ENCODE data around the gene ELP4.

- TF ChIP-seq CTCF (IDR thresholded peaks at IDR 0.05) (no peak), EZH2 (IDR thresholded peaks at IDR 0.05; ENCODE audit: borderline replicate concordance, insufficient read depth, low read depth, low read length, poor library complexity, severe bottlenecking) (no peak)
Measured at GRCh38 chr11:31830406-31830805, 320.8 kb downstream of the ELP4 start.

Data from B cell (primary cell).